ENCODE measurements around the gene RAB3GAP2.
A peak's percentile ranks its signal among the peaks of the same experiment; 100 is the strongest.
"Not testable (repeated sequence)": the region's sequence is repeated elsewhere in the genome, so short reads cannot be mapped to it uniquely, and the experiment has no call there.

RAB3GAP2 gene

DNA sequence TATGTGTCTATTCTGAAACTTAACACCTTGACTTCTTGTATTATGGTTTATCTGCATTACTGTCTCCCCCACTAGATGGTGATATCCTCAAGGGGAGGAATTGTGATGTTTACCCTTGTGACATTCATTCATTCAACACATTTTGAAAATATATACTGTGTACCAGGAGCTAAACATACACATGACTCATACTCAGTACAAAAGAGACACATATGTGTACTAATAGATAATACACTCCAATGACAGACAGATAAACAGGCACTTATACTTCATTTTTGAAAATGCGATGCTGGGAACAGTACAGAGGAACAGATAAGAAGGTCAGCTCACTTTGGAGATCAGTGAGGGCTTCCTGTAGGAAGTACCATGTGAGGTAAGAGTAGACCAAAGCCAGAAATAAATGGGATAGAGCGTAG lies 8.9 kb upstream of the RAB3GAP2 start:
- no peak overlapping the region for H3K27ac ChIP-seq (ENCODE audit: low read depth, low read length)
- no peak overlapping the region for H3K4me3 ChIP-seq (ENCODE audit: low read depth in 1 of 2, low read length in 2 of 2)
- no peaks in the 10 kb centered on the region for H3K9me3 ChIP-seq (ENCODE audit: low read length)
- H3K36me3 ChIP-seq (ENCODE audit: insufficient read depth, low read length) = no peaks in the 10 kb centered on the region
- no peaks in the 10 kb centered on the region for H3K27me3 ChIP-seq (ENCODE audit: control insufficient read depth in 1 of 2, insufficient read depth in 2 of 2, low read length in 2 of 2)
- H3K4me1 ChIP-seq (ENCODE audit: insufficient read depth, low read length) = no peaks in the 10 kb centered on the region
- no peak overlapping the region for H3K9ac ChIP-seq (ENCODE audit: low read length)

DNA sequence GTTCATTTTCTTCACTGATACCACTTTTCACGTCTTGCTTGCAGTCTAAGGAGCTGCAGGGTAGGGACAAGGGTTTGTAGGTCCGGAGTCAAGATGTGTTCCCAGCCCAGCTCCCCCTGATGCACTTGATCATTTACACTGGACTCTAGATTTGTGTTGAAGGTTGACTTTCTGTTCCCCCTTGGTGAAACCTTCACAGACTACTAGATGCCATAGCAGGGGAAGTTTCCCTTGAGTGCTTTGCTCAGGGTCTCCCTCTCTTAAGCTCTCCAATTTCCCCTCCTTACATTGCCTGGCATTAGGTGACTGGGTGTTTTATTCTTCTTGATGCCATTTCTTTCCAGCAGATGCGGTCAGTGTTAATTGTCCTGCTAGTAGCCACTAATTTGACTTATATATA lies 8.0 kb upstream of the RAB3GAP2 start:
- Histone ChIP-seq H3K9me3 (ENCODE audit: low read length) (no peaks in the 10 kb centered on the region), H3K36me3 (ENCODE audit: insufficient read depth, low read length) (no peaks in the 10 kb centered on the region), H3K9ac (ENCODE audit: low read length) (no peak overlapping the region), H3K4me1 (ENCODE audit: insufficient read depth, low read length) (no peaks in the 10 kb centered on the region), H3K4me3 (ENCODE audit: low read depth in 1 of 2, low read length in 2 of 2) (no peak overlapping the region), H3K27ac (ENCODE audit: low read depth, low read length) (no peak overlapping the region), H3K27me3 (ENCODE audit: control insufficient read depth in 1 of 2, insufficient read depth in 2 of 2, low read length in 2 of 2) (no peaks in the 10 kb centered on the region)

DNA sequence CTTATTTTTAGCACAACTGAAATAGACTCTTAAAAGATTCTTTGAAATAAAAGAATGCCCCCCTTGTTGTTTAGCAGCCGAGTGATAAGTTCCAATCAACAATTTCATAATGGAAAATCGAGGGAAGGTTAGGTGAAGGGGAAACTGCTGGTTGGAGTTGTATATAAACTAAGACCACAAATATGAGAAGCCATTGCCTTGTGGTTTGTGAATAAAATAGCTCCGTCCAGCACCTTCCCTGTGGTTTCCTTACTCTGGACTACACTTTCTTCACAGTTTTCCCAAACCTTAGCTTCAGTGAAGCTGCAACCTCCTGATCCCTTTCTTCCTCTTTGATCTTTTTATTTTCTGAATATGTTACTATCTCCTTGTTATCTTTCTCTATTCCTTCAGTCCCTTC lies 6.7 kb upstream of the RAB3GAP2 start:
- Histone ChIP-seq H3K27me3 (ENCODE audit: control insufficient read depth in 1 of 2, insufficient read depth in 2 of 2, low read length in 2 of 2) (no peaks in the 10 kb centered on the region), H3K9ac (ENCODE audit: low read length) (no peak overlapping the region), H3K9me3 (ENCODE audit: low read length) (no peaks in the 10 kb centered on the region), H3K36me3 (ENCODE audit: insufficient read depth, low read length) (no peaks in the 10 kb centered on the region), H3K4me3 (ENCODE audit: low read depth in 1 of 2, low read length in 2 of 2) (no peak overlapping the region), H3K4me1 (ENCODE audit: insufficient read depth, low read length) (no peaks in the 10 kb centered on the region), H3K27ac (ENCODE audit: low read depth, low read length) (no peak overlapping the region)

DNA sequence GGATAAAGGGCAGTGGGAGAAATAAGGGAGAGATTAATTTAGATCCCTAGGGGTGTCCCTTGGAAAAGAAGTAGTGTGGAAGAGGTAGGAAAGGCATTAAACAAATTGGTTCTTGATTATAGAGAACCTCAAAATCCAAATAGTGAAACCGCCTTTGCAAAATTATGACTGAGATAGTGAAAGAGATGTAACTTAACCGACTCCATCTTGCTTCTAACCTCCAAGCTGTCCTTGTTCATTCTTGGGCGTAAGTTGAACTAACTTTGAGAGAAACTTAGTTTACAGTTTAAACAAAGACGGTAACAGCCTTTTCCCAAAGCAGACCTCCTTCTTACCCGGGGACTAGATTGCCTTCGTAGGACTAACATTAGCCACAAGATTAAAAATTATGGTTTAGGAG lies 3.2 kb upstream of the RAB3GAP2 start:
- Histone ChIP-seq H3K4me3 (ENCODE audit: low read depth in 1 of 2, low read length in 2 of 2) (no peak overlapping the region), H3K9ac (ENCODE audit: low read length) (no peak overlapping the region), H3K36me3 (ENCODE audit: insufficient read depth, low read length) (no peaks in the 10 kb centered on the region), H3K27ac (ENCODE audit: low read depth, low read length) (no peak overlapping the region), H3K27me3 (ENCODE audit: control insufficient read depth in 1 of 2, insufficient read depth in 2 of 2, low read length in 2 of 2) (no peaks in the 10 kb centered on the region), H3K9me3 (ENCODE audit: low read length) (no peaks in the 10 kb centered on the region), H3K4me1 (ENCODE audit: insufficient read depth, low read length) (peaks cover 7% of the 10 kb centered on the region)

DNA sequence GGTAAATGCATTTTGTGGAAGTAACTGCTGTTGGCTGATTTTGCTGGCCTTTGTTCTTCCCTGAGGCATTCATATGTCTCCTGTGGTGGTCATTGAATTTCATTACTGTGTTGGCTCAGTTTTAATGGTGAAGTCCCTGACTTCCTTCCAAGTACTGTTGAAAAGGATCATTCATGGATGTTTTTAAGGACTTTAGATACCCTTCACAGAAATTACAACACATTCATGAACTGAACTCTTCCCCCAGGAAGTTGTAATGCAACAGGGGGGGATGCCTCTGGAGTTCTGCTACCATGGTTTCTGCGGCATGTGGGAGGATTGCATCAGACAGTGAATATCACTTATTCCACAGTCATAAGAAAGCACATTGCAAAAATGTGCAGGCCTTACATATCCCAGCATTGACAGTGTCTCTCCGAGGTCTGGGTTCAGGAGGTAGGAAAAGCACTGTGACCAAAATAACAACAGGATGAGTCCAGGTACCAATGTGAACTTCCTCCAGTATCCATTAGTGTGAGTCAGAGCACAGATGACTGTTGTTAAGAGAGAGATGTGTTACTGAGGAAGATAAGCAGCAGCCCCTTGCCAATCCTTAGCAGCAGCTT lies 2.1 kb upstream of the RAB3GAP2 start:
- Histone ChIP-seq H3K9me3 (ENCODE audit: low read length) (no peaks in the 10 kb centered on the region), H3K4me3 (ENCODE audit: low read depth in 1 of 2, low read length in 2 of 2) (no peak overlapping the region), H3K36me3 (ENCODE audit: insufficient read depth, low read length) (no peaks in the 10 kb centered on the region), H3K9ac (ENCODE audit: low read length) (no peak overlapping the region), H3K4me1 (ENCODE audit: insufficient read depth, low read length) (peaks cover 15% of the 10 kb centered on the region), H3K27ac (ENCODE audit: low read depth, low read length) (no peak overlapping the region), H3K27me3 (ENCODE audit: control insufficient read depth in 1 of 2, insufficient read depth in 2 of 2, low read length in 2 of 2) (no peaks in the 10 kb centered on the region)

DNA sequence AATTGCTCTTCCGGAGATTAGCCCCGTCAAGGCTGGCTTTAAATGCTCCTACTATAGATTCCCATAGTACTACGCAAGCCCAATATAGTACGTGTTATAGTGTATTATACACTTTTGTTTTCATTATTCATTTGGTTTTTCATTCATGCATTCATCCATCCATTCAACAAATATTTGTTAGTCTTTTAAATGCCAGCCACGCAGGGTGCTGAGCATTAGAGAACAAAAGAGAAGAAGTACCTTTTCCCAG lies 513 bp upstream of the RAB3GAP2 start:
- H3K4me1 ChIP-seq (ENCODE audit: insufficient read depth, low read length) = peaks cover 15% of the 10 kb centered on the region
- peak overlapping the region; percentile 59 for H3K9ac ChIP-seq (ENCODE audit: low read length)
- peak overlapping the region; percentile 89 for H3K27ac ChIP-seq (ENCODE audit: low read depth, low read length)
- H3K4me3 ChIP-seq (ENCODE audit: low read depth in 1 of 2, low read length in 2 of 2) = peak overlapping the region; percentile 68 to 93
- H3K36me3 ChIP-seq (ENCODE audit: insufficient read depth, low read length) = no peaks in the 10 kb centered on the region
- H3K27me3 ChIP-seq (ENCODE audit: control insufficient read depth in 1 of 2, insufficient read depth in 2 of 2, low read length in 2 of 2) = no peaks in the 10 kb centered on the region
- H3K9me3 ChIP-seq (ENCODE audit: low read length) = no peaks in the 10 kb centered on the region

DNA sequence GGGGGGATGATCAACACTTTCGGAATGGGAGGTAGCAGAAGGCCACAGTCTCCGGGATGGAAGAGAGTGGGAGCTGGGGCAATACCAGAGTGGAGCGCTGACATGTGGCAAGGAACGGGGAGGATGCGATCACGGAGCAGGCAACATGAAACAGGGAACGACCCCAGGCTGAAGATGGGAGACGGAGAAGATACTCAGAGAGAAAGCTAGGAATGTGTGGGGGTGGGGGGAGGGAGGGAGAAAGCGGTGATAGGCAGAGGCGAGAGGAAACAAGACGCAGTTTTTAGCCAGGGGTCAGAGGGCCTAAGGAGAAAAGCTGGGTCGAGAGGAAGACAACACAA lies 577 bp downstream of the RAB3GAP2 start:
- H3K9me3 ChIP-seq (ENCODE audit: low read length) = no peaks in the 10 kb centered on the region
- H3K9ac ChIP-seq (ENCODE audit: low read length) = peak overlapping the region; percentile 72
- H3K27me3 ChIP-seq (ENCODE audit: control insufficient read depth in 1 of 2, insufficient read depth in 2 of 2, low read length in 2 of 2) = no peaks in the 10 kb centered on the region
- peak overlapping the region; percentile 89 for H3K27ac ChIP-seq (ENCODE audit: low read depth, low read length)
- H3K36me3 ChIP-seq (ENCODE audit: insufficient read depth, low read length) = no peaks in the 10 kb centered on the region
- peaks cover 15% of the 10 kb centered on the region for H3K4me1 ChIP-seq (ENCODE audit: insufficient read depth, low read length)
- H3K4me3 ChIP-seq (ENCODE audit: low read depth in 1 of 2, low read length in 2 of 2) = peak overlapping the region; percentile 68 to 93

DNA sequence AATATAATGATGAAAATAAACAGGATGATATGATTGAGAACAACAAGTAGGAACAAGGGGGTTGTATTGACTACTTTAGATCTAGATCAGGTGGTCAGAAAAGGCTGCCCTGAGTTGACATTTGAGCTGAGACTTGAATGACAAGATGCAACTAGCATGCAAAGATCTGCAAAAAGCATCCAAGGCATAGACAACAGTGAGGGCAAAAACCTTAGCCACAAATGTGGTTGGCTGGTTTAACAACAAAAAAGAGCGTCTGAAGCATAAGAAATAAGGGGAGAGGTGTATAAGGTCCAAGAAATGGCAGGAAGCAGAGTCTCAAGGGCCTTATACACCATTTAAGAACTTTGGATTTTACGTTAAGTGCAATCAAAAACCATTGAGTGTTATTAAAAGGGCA lies 3.2 kb downstream of the RAB3GAP2 start:
- no peaks in the 10 kb centered on the region for H3K9me3 ChIP-seq (ENCODE audit: low read length)
- H3K36me3 ChIP-seq (ENCODE audit: insufficient read depth, low read length) = no peaks in the 10 kb centered on the region
- H3K27ac ChIP-seq (ENCODE audit: low read depth, low read length) = no peak overlapping the region
- no peak overlapping the region for H3K4me3 ChIP-seq (ENCODE audit: low read depth in 1 of 2, low read length in 2 of 2)
- H3K9ac ChIP-seq (ENCODE audit: low read length) = no peak overlapping the region
- peaks cover 15% of the 10 kb centered on the region for H3K4me1 ChIP-seq (ENCODE audit: insufficient read depth, low read length)
- no peaks in the 10 kb centered on the region for H3K27me3 ChIP-seq (ENCODE audit: control insufficient read depth in 1 of 2, insufficient read depth in 2 of 2, low read length in 2 of 2)

DNA sequence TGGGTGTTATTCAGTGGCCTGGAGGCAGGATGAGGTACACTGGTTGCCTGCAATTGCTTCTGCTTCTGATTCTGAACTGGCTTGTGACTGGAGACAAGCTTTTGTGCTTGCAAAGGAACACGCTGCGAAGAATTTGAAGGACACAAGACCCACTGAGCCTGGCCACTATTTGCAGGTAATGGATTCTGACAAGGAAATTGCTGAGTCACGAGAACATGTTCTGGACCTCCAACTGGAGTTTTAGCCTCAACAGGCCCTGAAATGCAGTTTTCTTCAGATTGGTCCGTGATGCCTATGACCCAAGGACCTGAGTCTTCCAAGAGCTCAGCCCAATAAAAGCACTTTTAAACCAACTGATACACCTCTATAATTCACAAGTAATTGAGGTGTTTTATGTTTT lies 4.6 kb downstream of the RAB3GAP2 start:
- Histone ChIP-seq H3K36me3 (ENCODE audit: insufficient read depth, low read length) (no peaks in the 10 kb centered on the region), H3K9ac (ENCODE audit: low read length) (no peak overlapping the region), H3K4me1 (ENCODE audit: insufficient read depth, low read length) (peaks cover 15% of the 10 kb centered on the region), H3K4me3 (ENCODE audit: low read depth in 1 of 2, low read length in 2 of 2) (no peak overlapping the region), H3K9me3 (ENCODE audit: low read length) (no peaks in the 10 kb centered on the region), H3K27me3 (ENCODE audit: control insufficient read depth in 1 of 2, insufficient read depth in 2 of 2, low read length in 2 of 2) (no peaks in the 10 kb centered on the region), H3K27ac (ENCODE audit: low read depth, low read length) (no peak overlapping the region)

DNA sequence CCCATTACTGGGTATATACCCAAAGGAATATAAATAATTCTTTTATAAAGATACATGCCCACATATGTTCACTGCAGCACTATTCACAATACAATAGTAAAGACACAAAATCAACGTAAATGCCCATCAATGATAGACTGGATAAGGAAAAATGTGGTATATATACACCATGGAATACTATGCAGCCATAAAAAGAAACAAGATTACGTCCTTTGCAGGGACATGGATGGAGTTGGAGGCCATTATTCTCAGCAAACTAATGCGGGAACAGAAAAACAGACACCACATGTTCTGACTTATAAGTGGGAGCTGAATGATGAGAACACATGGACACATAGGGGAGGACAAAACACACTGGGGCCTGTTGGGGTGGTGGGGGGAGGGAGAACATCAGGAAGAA lies 12.0 kb downstream of the RAB3GAP2 start:
- not testable (repeated sequence) for H3K9me3 ChIP-seq (ENCODE audit: low read length); H3K4me3 ChIP-seq (ENCODE audit: low read depth in 1 of 2, low read length in 2 of 2); H3K4me1 ChIP-seq (ENCODE audit: insufficient read depth, low read length); H3K36me3 ChIP-seq (ENCODE audit: insufficient read depth, low read length); H3K27ac ChIP-seq (ENCODE audit: low read depth, low read length); H3K27me3 ChIP-seq (ENCODE audit: control insufficient read depth in 1 of 2, insufficient read depth in 2 of 2, low read length in 2 of 2); H3K9ac ChIP-seq (ENCODE audit: low read length)

DNA sequence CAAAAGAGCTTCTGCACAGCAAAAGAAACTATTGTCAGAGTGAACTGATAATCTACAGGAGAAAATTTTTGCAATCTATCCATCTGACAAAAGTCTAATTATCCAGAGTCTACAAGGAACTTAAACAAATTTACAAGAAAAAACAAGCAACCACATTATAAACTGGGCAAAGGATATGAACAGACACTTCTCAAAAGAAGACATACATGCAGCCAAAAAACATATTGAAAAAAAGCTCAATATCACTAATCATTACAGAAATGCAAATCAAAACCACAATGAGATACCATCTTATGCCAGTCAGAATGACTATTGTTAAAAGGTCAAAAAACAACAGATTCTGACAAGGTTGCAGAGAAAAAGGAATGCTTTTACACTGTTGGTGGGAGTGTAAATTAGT lies 12.5 kb downstream of the RAB3GAP2 start:
- H3K4me3 ChIP-seq (ENCODE audit: low read depth in 1 of 2, low read length in 2 of 2); H3K27me3 ChIP-seq (ENCODE audit: control insufficient read depth in 1 of 2, insufficient read depth in 2 of 2, low read length in 2 of 2); H3K27ac ChIP-seq (ENCODE audit: low read depth, low read length); H3K9me3 ChIP-seq (ENCODE audit: low read length); H3K4me1 ChIP-seq (ENCODE audit: insufficient read depth, low read length); H3K9ac ChIP-seq (ENCODE audit: low read length); H3K36me3 ChIP-seq (ENCODE audit: insufficient read depth, low read length): not testable (repeated sequence)

DNA sequence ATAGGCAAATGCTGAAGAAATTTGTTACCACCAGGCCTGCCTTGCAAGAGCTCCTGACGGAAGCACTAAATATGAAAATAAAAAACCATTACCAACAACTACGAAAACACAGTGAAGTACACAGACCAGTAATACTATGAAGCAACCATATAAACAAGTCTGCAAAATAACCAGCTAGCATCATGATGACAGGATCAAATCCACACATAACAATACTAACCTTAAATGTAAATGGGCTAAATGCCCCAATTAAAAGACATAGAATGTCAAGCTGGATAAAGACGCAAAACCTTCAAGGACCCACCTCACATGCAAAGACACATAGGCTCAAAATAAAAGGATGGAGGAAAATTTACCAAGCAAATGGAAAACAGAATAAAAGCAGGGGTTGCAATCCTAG lies 16.1 kb downstream of the RAB3GAP2 start:
- not testable (repeated sequence) for H3K9ac ChIP-seq (ENCODE audit: low read length); H3K4me1 ChIP-seq (ENCODE audit: insufficient read depth, low read length); H3K9me3 ChIP-seq (ENCODE audit: low read length); H3K4me3 ChIP-seq (ENCODE audit: low read depth in 1 of 2, low read length in 2 of 2); H3K36me3 ChIP-seq (ENCODE audit: insufficient read depth, low read length); H3K27ac ChIP-seq (ENCODE audit: low read depth, low read length); H3K27me3 ChIP-seq (ENCODE audit: control insufficient read depth in 1 of 2, insufficient read depth in 2 of 2, low read length in 2 of 2)
